Keratinocyte (primary cell): ENCODE measurements around the gene LSP1. TPM values are rescaled to one million over a fixed set of nuclear protein-coding genes. Genes with fewer than 3 reads are reported as not detected.
"Not testable (repeated sequence)": the region's sequence is repeated elsewhere in the genome, so short reads cannot be mapped to it uniquely, and the experiment has no call there.

Experiments used
- DNase-seq: peaks from one replicate; pipeline ENCODE4 v3.0.0-alpha.2; 2011; ENCODE audit warnings: low read depth, missing footprints, low spot score
- FAIRE-seq: peaks from 2 replicates; lab custom pipeline; 2011; peaks lifted over from hg19 to GRCh38; lab: Jason Lieb, UNC
- H2AFZ ChIP-seq: 2 replicates; pipeline ENCODE4 v1.6.0; 2012; ENCODE audit warnings: low read length, control low read depth, inconsistent platforms; ENCODE audit not compliant: control insufficient read depth
- H3K27ac ChIP-seq: 2 replicates; pipeline ENCODE4 v1.5.1; 2011; ENCODE audit warnings: low read length; ENCODE audit not compliant: control insufficient read depth, insufficient read depth
- H3K27me3 ChIP-seq: 3 replicates; pipeline ENCODE4 v1.6.0; 2011; ENCODE audit warnings: low read length; ENCODE audit not compliant: control insufficient read depth, insufficient read depth; ENCODE audit errors: extremely low read depth
- H3K36me3 ChIP-seq, 2 experiments: 2 replicates in 1 of 2; 3 replicates in 1 of 2; pipeline ENCODE4 v1.5.1; 2011; ENCODE audit warnings: low read length in 2 of 2, mild to moderate bottlenecking in 1 of 2; ENCODE audit not compliant: control insufficient read depth in 2 of 2, insufficient read depth in 2 of 2; ENCODE audit errors: extremely low read depth in 1 of 2
- H3K4me1 ChIP-seq: 3 replicates; pipeline ENCODE4 v1.5.1; 2011; ENCODE audit warnings: low read length; ENCODE audit not compliant: control insufficient read depth, insufficient read depth; ENCODE audit errors: extremely low read depth
- H3K4me2 ChIP-seq: 3 replicates; pipeline ENCODE4 v1.6.0; 2011; ENCODE audit warnings: low read depth, low read length; ENCODE audit not compliant: control insufficient read depth, insufficient read depth; ENCODE audit errors: extremely low read depth
- H3K4me3 ChIP-seq, 3 experiments: fragments of 200-600 bp in 1 of 3; sonication (generic) in 1 of 3; 2 replicates in 2 of 3; 3 replicates in 1 of 3; pipeline ENCODE4 v1.5.1; 2011 to 2016; ENCODE audit warnings: low read length in 3 of 3, mild to moderate bottlenecking in 3 of 3, control low read depth in 2 of 3, inconsistent platforms in 1 of 3, low read depth in 1 of 3, mixed read lengths in 1 of 3, mixed run types in 1 of 3, moderate library complexity in 1 of 3; ENCODE audit not compliant: control insufficient read depth in 2 of 3, insufficient read depth in 2 of 3; ENCODE audit errors: extremely low read depth in 1 of 3
- H3K79me2 ChIP-seq: 2 replicates; pipeline ENCODE4 v1.6.0; 2012; ENCODE audit warnings: low read length; ENCODE audit not compliant: control insufficient read depth, insufficient read depth
- H3K9ac ChIP-seq: 3 replicates; pipeline ENCODE4 v1.6.0; 2011; ENCODE audit warnings: low read length; ENCODE audit not compliant: control insufficient read depth, insufficient read depth; ENCODE audit errors: extremely low read depth
- H3K9me1 ChIP-seq: 3 replicates; pipeline ENCODE4 v1.6.0; 2011; ENCODE audit warnings: low read length; ENCODE audit not compliant: control insufficient read depth, insufficient read depth; ENCODE audit errors: extremely low read depth
- H3K9me3 ChIP-seq: 2 replicates; pipeline ENCODE4 v1.5.1; 2012; ENCODE audit warnings: low read depth, low read length; ENCODE audit not compliant: control insufficient read depth
- H4K20me1 ChIP-seq: 3 replicates; pipeline ENCODE4 v1.6.0; 2011; ENCODE audit warnings: low read length; ENCODE audit not compliant: control insufficient read depth, insufficient read depth; ENCODE audit errors: extremely low read depth
- CTCF ChIP-seq, 3 experiments: IDR thresholded peaks in 1 of 3; conservative IDR thresholded peaks in 1 of 3; optimal IDR thresholded peaks in 1 of 3; 2 replicates in 2 of 3; 3 replicates in 1 of 3; pipeline versions ENCODE3 to v1.5.1; 2011; ENCODE audit warnings: low read length in 3 of 3, mild to moderate bottlenecking in 3 of 3, moderate library complexity in 2 of 3, control low read depth in 1 of 3, inconsistent platforms in 1 of 3; ENCODE audit not compliant: insufficient read depth in 2 of 3; ENCODE audit errors: extremely low read depth in 1 of 3
- EZH2 ChIP-seq: IDR thresholded peaks from one replicate; pipeline ENCODE4 v1.6.1; 2012; ENCODE audit warnings: inconsistent platforms, mild to moderate bottlenecking, low read length, moderate library complexity
- dilution Hi-C: fragments of 300-500 bp; cut with MboI; formaldehyde crosslinking; loops from one replicate; pipeline ENCODE4 v1.7.0; 2020; ENCODE audit warnings: low sequenced_read_pairs; ENCODE audit not compliant: extremely low pct_ligation_motif_present
- polyA plus RNA-seq, 5 experiments: library from polyadenylated mRNA; depleted of rRNA in 3 of 5; stranded (reverse) in 3 of 5; stranded (forward) in 1 of 5; unstranded in 1 of 5; fragments of >200 nt; gene quantifications; 1 replicate in 1 of 5; 2 replicates in 3 of 5; 3 replicates in 1 of 5; pipeline versions ENCODE4 v1.2.1 to v1.2.3, GENCODE V29; 2011 to 2012; ENCODE audit warnings: missing spikeins in 2 of 5, low read depth in 1 of 5, low replicate concordance in 1 of 5

The LSP1 gene
- polyA plus RNA-seq, 1 donor (not counting 4 experiments of a cell fraction or from before 2014, with no cell fraction given): 0.94 TPM

- H4K20me1 ChIP-seq: no peaks in the 10 kb centered on the region
- H2AFZ ChIP-seq: no peak overlapping the region
- peaks cover 33% of the 10 kb centered on the region for H3K4me1 ChIP-seq
- H3K27me3 ChIP-seq: peaks cover 14% of the 10 kb centered on the region
- H3K9me1 ChIP-seq: no peaks in the 10 kb centered on the region
- no peaks in the 10 kb centered on the region for H3K9me3 ChIP-seq
- H3K9ac ChIP-seq: no peak overlapping the region
- no peak for DNase-seq
- FAIRE-seq: no peak
- no peaks in the 10 kb centered on the region for H3K36me3 ChIP-seq
- dilution Hi-C loops: no loop called here
- H3K27ac ChIP-seq: no peak overlapping the region
- TF ChIP-seq EZH2 (no peak), CTCF (optimal IDR thresholded peaks at IDR 0.05 in 1 of 3, IDR thresholded peaks at IDR 0.05 in 1 of 3, conservative IDR thresholded peaks at IDR 0.05 in 1 of 3; ENCODE audit: extremely low read depth in 1 of 3, insufficient read depth in 2 of 3, low read length in 3 of 3) (no peak)
- H3K4me2 ChIP-seq: no peak overlapping the region
- no peak overlapping the region for H3K4me3 ChIP-seq
- H3K79me2 ChIP-seq: no peaks in the 10 kb centered on the region
These were observed 22.4 kb downstream of the LSP1 start for GRCh38 chr11:1875093-1875850.

GRCh38 chr11:1875851-1876301 is 23.0 kb downstream of the LSP1 start:
- H3K36me3 ChIP-seq, H3K9ac ChIP-seq, H3K27me3 ChIP-seq, H2AFZ ChIP-seq, H3K9me3 ChIP-seq, FAIRE-seq, H3K79me2 ChIP-seq, H3K9me1 ChIP-seq, H3K27ac ChIP-seq, H3K4me2 ChIP-seq, DNase-seq, H3K4me3 ChIP-seq, dilution Hi-C loops, H4K20me1 ChIP-seq: not testable (repeated sequence)
- H3K4me1 ChIP-seq: peaks cover 30% of the 10 kb centered on the region
